Placental epithelial cell (primary cell): Measurements from ENCODE around the gene COX11. TPM values are rescaled to one million over a fixed set of nuclear protein-coding genes. Genes with fewer than 3 reads are reported as not detected.

Experiments used
- small RNA-seq: library from RNA; depleted of rRNA; stranded (forward); fragments of <200 nt; gene quantifications from one replicate; pipeline ENCODE3, GENCODE V24; 2012
- total RNA-seq: library from RNA; depleted of rRNA; stranded (reverse); fragments of >200 nt; gene quantifications from 2 replicates; pipeline ENCODE4 v1.2.3, GENCODE V29; 2012

The COX11 gene
- 38.5 and 42.9 TPM in 2 replicates for total RNA-seq

GRCh38 chr17:54968262-54968987, at the start of gene COX11, which contains the start of gene STXBP4:
TSS of gene COX11 (minus strand) at chr17:54968654. CDS start at chr17:54968646, 8 bp downstream.
TSS of gene STXBP4 (plus strand) at chr17:54968765. CDS start at chr17:54986220, 17,455 bp downstream.

Small RNA genes within 50 kb of the gene (small RNA-seq; reads per million reads assigned to genes)
- gene AC007485.1, result not detected

Other genes starting within 250 kb of the COX11 start
- 19.2 and 23.6 TPM in 2 replicates for gene TOM1L1, start 67.8 kb downstream of the COX11 start, total RNA-seq
- gene STXBP4, start 111 bp upstream of the COX11 start, total RNA-seq, result 5.1 and 5.7 TPM in 2 replicates